HFFc6 (cell line): ENCODE measurements around the gene RNU1-2. TPM values are rescaled to one million over a fixed set of nuclear protein-coding genes. Genes with fewer than 3 reads are reported as not detected.
A peak's percentile ranks its signal among the peaks of the same experiment; 100 is the strongest.
"Not testable (repeated sequence)": the region's sequence is repeated elsewhere in the genome, so short reads cannot be mapped to it uniquely, and the experiment has no call there.

ENCODE experiments used
- DNase-seq: peaks from one replicate; pipeline ENCODE4 v3.0.0-alpha.2; 2018
- H3K27ac Mint-ChIP-seq: 2 replicates; pipeline ENCODE4 v1.8.0; 2020; ENCODE audit warnings: mild to moderate bottlenecking, mixed read lengths
- H3K27me3 Mint-ChIP-seq: 2 replicates; pipeline ENCODE4 v1.8.0; 2021; ENCODE audit warnings: mild to moderate bottlenecking, moderate library complexity, mixed read lengths; ENCODE audit not compliant: insufficient read depth
- H3K36me3 Mint-ChIP-seq: 2 replicates; pipeline ENCODE4 v1.8.0; 2021; ENCODE audit warnings: low read depth, mixed read lengths
- H3K4me1 Mint-ChIP-seq: 2 replicates; pipeline ENCODE4 v1.8.0; 2020; ENCODE audit warnings: low read depth, mixed read lengths
- H3K4me3 Mint-ChIP-seq: 2 replicates; pipeline ENCODE4 v1.8.0; 2020; ENCODE audit warnings: mild to moderate bottlenecking, moderate library complexity, mixed read lengths
- H3K9me3 Mint-ChIP-seq: 2 replicates; pipeline ENCODE4 v1.8.0; 2020; ENCODE audit warnings: mild to moderate bottlenecking, mixed read lengths
- total RNA-seq, 6 experiments: library from RNA; stranded (reverse); fragmentation: NEBNext Ultra II Directional; extraction: Animal tissue kit (Norgen Biotek cat#: 25700); gene quantifications; 2 replicates in 1 of 6; 3 replicates in 5 of 6; pipeline ENCODE4 v1.2.3, GENCODE V29; 2021
- TF ChIP-seq, protein P1 (sequence below): fragments of 200-600 bp; sonication (generic); IDR thresholded peaks from 2 replicates; pipeline ENCODE4 v1.5.0; 2021; ENCODE audit warnings: antibody characterized with exemption, mild to moderate bottlenecking

The RNU1-2 gene
- total RNA-seq, 6 experiments from 2014 or later, result 1,191 to 2,394 (median 1,819) TPM

DNA sequence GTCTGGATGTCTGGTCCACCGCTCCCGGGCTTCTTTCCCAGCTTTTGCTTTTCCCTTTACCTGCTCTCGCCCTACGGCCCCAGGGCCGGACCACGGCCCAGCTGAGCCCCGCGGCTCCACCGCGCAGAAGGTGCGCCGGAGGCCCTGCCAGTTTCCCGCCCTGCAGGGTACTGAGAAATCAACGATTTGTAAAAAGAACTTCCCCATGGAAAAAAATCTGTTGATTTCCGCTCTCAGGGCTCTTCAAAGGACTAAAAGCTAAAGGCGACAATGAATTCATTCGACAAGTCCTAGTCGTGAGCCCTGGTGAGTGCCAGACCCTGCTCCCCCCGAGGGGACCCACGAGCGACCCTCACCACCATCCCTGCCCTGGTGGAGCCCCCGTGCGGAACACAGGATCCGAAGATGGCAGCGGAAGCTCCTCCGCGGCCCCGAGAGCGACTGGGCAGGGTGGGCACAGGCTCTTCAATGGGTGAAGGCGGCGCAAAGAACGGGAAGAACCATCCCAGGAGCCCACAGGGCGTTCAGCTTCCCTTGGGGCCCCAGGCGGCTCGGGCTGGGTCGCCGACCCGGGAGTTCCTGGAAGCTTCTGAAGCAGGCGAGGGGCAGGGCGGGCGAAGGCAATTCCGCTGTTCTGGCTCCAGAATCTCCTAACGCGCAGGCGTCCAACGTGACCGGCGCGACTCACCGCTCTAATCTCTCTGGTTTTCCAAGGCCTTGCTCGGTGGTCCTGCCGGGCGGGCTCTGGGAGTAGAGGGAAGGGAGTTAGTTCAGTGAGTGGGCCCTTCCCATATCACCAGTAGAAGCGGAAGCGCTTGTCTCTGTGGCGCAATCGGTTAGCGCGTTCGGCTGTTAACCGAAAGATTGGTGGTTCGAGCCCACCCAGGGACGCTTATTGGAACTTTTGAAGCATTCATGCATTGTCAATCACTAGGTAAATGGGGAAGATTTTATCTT is 6.6 kb upstream of the RNU1-2 start:
- DNase-seq, result peak; percentile 92
- Mint-ChIP-seq H3K4me1 (peaks cover 9% of the 10 kb centered on the region), H3K36me3 (no peaks in the 10 kb centered on the region), H3K27ac (peak overlapping the region; percentile 85), H3K4me3 (peak overlapping the region; percentile 90), H3K9me3 (no peaks in the 10 kb centered on the region), H3K27me3 (peaks cover 46% of the 10 kb centered on the region)
- TF ChIP-seq, protein P1, sequence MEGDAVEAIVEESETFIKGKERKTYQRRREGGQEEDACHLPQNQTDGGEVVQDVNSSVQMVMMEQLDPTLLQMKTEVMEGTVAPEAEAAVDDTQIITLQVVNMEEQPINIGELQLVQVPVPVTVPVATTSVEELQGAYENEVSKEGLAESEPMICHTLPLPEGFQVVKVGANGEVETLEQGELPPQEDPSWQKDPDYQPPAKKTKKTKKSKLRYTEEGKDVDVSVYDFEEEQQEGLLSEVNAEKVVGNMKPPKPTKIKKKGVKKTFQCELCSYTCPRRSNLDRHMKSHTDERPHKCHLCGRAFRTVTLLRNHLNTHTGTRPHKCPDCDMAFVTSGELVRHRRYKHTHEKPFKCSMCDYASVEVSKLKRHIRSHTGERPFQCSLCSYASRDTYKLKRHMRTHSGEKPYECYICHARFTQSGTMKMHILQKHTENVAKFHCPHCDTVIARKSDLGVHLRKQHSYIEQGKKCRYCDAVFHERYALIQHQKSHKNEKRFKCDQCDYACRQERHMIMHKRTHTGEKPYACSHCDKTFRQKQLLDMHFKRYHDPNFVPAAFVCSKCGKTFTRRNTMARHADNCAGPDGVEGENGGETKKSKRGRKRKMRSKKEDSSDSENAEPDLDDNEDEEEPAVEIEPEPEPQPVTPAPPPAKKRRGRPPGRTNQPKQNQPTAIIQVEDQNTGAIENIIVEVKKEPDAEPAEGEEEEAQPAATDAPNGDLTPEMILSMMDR, result peak; percentile 46; the same call in 1 of the 2 replicates

DNA sequence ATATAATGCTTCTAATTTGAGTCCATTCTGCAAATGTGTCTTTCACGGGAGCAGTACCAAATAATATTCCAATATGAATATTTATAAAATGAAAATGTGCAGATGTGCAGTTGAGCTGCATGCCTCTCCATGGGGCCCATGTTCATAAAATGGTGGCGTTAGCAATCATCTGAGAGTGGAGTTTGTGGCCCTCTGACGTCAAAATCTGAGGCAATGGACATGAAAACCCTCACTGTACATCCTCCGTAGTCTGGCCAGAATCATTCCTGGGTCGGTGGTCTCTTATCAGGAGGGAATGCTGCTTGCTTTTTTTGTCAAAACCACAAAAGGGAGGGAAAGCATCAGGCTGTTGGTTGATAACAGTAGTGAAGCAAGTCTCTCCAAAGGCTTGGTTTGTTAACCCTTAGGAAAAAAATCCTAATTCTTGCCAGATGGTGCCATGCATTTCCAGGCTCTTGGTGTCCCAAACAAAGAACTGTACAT is 5.2 kb upstream of the RNU1-2 start:
- not testable (repeated sequence) for H3K4me3 Mint-ChIP-seq, H3K27ac Mint-ChIP-seq, DNase-seq, H3K36me3 Mint-ChIP-seq, H3K9me3 Mint-ChIP-seq
- Mint-ChIP-seq H3K4me1 (peaks cover 21% of the 10 kb centered on the region), H3K27me3 (peaks cover 37% of the 10 kb centered on the region)

DNA sequence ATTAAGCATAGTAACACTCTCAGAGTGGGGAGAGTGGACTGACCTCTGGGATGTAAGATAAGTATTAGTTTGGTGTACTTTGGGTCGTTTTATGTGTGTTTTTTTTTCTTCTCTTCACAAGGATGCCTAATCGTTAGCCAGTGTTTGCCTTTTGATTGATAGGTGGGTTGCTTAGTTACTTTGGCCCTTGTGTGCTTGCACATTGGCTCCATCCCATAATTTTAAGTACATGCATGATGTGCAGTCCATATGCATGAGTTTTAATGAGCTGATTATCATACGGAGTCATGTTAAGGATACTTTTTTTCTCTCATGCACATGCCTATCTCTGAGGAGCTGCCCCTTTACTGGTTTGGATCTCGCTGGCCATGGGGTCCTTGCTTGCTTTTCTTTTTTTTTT is 4.7 kb upstream of the RNU1-2 start:
- H3K4me1 Mint-ChIP-seq, result peaks cover 21% of the 10 kb centered on the region
- DNase-seq, H3K36me3 Mint-ChIP-seq, H3K27ac Mint-ChIP-seq, H3K9me3 Mint-ChIP-seq, H3K4me3 Mint-ChIP-seq: not testable (repeated sequence)
- peaks cover 39% of the 10 kb centered on the region for H3K27me3 Mint-ChIP-seq

DNA sequence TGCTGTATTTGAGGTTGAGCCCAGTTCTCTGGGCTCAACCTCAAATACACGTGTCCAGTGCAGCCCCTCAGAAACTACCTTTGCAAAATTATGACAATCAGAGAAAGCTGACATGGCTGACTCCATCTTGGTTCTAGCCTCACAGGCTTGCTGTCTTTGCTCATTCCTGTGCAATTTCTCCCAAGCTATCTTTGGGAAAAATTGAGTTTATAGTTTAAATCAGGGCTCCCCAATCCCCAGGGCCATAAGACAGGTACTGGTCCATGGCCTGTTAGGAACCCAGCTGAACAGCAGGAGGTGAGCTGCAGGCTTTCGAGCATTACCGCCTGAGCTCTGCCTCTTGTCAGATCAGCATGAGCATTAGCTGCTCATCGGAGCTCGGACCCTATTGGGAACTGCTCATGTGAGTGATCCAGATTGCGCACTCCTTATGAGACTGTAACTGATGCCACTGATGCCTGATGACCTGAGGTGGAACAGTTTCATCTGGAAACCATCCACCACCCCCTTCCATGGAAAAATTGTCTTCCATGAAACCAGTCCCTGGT is 2.7 kb upstream of the RNU1-2 start:
- Mint-ChIP-seq H3K4me1 (peaks cover 38% of the 10 kb centered on the region), H3K27me3 (peaks cover 46% of the 10 kb centered on the region)
- not testable (repeated sequence) for H3K4me3 Mint-ChIP-seq, H3K9me3 Mint-ChIP-seq, DNase-seq, H3K27ac Mint-ChIP-seq, H3K36me3 Mint-ChIP-seq

DNA sequence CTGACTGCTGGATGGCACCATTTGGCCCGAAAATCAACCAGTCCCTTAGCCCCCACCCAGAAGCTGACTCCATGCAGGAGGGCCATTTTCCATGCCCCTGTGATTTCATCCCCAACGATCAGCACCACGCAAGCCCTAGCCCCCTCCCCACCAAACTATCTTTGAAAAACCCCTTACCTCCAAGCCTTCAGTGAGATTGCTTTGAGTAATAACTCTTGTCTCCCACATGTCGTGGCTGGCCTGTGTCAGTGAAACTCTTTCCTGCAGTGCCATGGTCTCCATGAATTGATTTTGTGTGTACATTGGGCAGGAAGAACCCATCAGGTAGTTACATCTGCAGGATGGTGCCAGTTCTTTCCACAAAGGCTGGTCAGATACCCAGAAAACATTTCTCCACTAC is 2.0 kb upstream of the RNU1-2 start:
- not testable (repeated sequence) for DNase-seq, H3K9me3 Mint-ChIP-seq, H3K36me3 Mint-ChIP-seq, H3K27ac Mint-ChIP-seq, H3K4me3 Mint-ChIP-seq
- peaks cover 44% of the 10 kb centered on the region for H3K27me3 Mint-ChIP-seq
- peaks cover 41% of the 10 kb centered on the region for H3K4me1 Mint-ChIP-seq

DNA sequence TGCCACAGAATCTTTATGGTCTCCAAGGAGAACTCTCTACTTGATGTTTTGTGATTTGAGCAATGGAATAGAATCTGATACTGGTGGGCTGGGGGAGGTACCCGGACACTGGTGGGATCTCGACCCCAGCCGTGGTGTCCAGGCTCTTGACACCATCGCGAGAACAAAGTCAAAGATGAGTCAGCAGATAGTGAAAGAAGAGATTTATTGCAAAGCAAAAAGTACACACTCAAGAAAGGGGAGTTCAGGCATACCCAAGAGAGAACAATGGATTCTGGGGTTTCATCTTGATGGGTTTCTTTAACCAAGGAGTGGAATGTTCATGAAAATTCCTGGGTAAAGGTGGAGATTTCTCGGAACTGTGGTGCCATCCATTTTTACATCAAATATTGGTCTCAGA is 1.4 kb upstream of the RNU1-2 start:
- H3K36me3 Mint-ChIP-seq, H3K27ac Mint-ChIP-seq, H3K9me3 Mint-ChIP-seq, DNase-seq: not testable (repeated sequence)
- Mint-ChIP-seq H3K4me3 (peak overlapping the region; percentile 49), H3K4me1 (peaks cover 41% of the 10 kb centered on the region), H3K27me3 (peaks cover 39% of the 10 kb centered on the region)

DNA sequence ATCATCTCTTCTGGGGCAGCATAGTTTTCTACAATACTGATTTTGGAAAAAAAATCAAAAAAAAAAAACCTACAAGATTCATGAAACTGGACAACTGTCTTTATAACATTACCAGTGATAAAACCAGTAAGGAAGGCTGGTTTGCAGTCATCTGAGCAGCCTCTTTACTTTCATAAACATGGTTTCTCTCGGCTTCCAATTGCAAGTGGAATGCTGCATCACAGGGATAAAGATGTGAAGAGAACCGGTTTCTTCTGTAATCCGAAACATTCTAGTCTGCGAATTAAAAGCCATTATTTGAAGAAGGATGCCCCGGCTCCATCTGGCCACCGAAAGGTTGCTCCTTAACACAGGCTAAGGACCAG is 565 bp upstream of the RNU1-2 start:
- not testable (repeated sequence) for H3K9me3 Mint-ChIP-seq, H3K36me3 Mint-ChIP-seq, DNase-seq
- Mint-ChIP-seq H3K27ac (peak overlapping the region; percentile 100), H3K27me3 (peaks cover 32% of the 10 kb centered on the region), H3K4me3 (peak overlapping the region; percentile 83), H3K4me1 (peaks cover 33% of the 10 kb centered on the region)

DNA sequence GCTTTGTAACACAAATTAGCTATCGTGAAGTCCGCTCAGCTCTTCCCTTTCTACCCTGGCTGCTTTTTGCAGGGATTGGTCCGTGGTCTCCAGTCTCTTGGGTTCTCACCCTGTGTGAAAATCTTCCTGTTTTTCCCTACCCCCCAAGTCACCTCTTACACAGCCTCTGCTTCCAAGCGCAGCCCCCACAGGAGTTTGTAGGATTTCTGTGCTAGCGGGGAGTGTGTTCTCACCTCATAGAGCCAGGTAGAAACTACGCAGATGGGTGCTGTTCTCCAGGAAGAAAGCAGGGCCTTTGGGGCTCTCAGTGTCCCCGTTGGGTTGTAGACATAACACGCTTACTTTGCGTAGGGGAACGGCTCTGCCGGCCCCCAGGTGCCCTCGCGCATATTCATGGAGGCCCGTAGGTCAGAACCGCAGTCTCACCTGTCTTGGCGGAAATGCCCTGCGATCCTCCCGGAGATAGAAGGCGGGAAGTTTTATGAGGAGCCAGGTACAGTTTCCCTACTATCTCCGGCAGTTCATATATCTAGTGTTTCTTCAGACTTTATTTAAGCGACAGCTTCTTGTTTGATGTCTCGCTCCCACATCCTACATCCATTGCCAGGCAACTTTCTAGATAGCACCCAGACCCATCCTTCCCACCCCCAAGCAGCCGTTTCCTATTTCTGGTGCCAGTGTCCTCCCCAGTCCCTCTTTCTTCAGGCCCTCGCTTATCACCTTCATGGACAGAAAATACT is 706 bp downstream of the RNU1-2 start:
- Mint-ChIP-seq H3K27ac (peak overlapping the region; percentile 100), H3K27me3 (peaks cover 26% of the 10 kb centered on the region), H3K4me3 (peak overlapping the region; percentile 83), H3K4me1 (peaks cover 33% of the 10 kb centered on the region)
- H3K9me3 Mint-ChIP-seq, H3K36me3 Mint-ChIP-seq: not testable (repeated sequence)
- peak; percentile 100 for DNase-seq

DNA sequence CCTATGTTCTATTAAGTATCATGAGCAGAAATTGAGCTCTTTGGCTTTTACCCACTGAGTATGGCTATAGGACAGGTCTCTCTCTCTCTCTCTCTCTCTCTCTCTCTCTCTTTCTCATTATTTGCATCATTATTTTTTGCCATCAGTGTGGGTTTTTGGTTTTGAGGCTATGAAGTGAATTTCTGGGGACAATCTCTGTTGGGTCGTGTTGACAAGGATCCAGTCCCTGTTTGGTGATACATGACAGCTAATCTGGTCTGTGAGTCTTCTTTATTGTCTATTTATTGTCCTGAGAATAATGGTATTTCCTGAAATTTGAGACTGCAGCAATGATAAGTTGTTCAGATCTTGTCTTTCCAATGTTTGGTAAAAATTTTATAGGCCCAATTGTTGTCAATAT is 1.9 kb downstream of the RNU1-2 start:
- not testable (repeated sequence) for DNase-seq, H3K36me3 Mint-ChIP-seq, H3K9me3 Mint-ChIP-seq
- peaks cover 22% of the 10 kb centered on the region for H3K27me3 Mint-ChIP-seq
- H3K27ac Mint-ChIP-seq, result peak overlapping the region; percentile 100; the same call in 1 of the 2 replicates
- peak overlapping the region; percentile 40; the same call in 1 of the 2 replicates for H3K4me3 Mint-ChIP-seq
- peaks cover 33% of the 10 kb centered on the region for H3K4me1 Mint-ChIP-seq

DNA sequence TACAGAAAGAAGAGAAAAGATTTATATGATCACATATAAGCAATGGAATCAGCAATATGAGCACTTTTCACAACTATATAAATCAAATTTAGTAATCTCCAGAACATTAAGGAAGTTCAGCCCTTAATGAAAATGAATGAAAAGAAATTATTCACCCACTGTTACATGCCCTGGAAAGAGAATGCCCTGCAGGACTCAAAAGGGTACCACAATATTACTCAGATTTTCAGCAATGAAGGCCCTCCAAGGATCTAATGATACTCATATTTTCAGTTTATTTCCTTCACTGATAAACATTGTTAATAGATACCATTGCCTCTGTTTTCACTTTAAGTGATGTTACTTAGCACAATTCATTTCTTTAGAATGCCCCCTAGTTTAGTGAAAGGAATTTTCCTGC is 2.5 kb downstream of the RNU1-2 start:
- not testable (repeated sequence) for H3K36me3 Mint-ChIP-seq, DNase-seq, H3K4me3 Mint-ChIP-seq, H3K9me3 Mint-ChIP-seq, H3K27ac Mint-ChIP-seq
- H3K4me1 Mint-ChIP-seq, result peaks cover 33% of the 10 kb centered on the region
- H3K27me3 Mint-ChIP-seq, result peaks cover 19% of the 10 kb centered on the region

DNA sequence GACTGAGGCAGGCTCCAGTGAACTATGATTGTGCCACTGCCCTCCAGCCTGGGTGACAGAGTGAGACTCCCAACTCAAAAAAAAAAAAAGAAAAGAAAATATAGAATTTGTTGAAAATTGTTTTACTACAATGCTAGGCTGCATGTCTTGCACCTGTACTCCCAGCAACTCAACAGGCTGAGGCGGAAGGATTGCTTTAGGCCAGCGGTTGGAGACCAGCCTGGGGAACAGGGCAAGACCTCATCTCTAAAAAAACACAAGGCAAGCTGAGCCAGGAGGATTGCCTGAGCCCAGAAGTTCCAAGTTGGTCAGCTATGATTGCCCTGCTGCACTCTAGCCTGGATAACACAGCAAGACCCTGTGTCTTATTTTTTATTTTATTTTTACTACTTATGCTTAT is 3.2 kb downstream of the RNU1-2 start:
- not testable (repeated sequence) for H3K27ac Mint-ChIP-seq, DNase-seq, H3K4me3 Mint-ChIP-seq, H3K9me3 Mint-ChIP-seq, H3K36me3 Mint-ChIP-seq
- Mint-ChIP-seq H3K27me3 (peaks cover 12% of the 10 kb centered on the region), H3K4me1 (peaks cover 33% of the 10 kb centered on the region)
